GM19239 (cell line): ENCODE data around the gene RIMS1.
"Not testable (repeated sequence)": the region's sequence is repeated elsewhere in the genome, so short reads cannot be mapped to it uniquely, and the experiment has no call there.

ENCODE experiments used
- DNase-seq: peaks from one replicate; pipeline ENCODE4 v3.0.0; 2011; ENCODE audit warnings: low spot score; ENCODE audit not compliant: insufficient read length
- FAIRE-seq: peaks from 2 replicates; lab custom pipeline; 2011; peaks lifted over from hg19 to GRCh38; lab: Jason Lieb, UNC

Gene RIMS1

GRCh38 chr6:72290620-72291019, 404.3 kb downstream of the RIMS1 start:
- no peak for FAIRE-seq
- no peak for DNase-seq

GRCh38 chr6:72296375-72296774, 410.0 kb downstream of the RIMS1 start:
- no peak for FAIRE-seq
- no peak for DNase-seq

GRCh38 chr6:72305971-72306370, 419.6 kb downstream of the RIMS1 start:
- no peak for FAIRE-seq
- no peak for DNase-seq

GRCh38 chr6:72316675-72317380, 430.5 kb downstream of the RIMS1 start:
- DNase-seq (no peak), FAIRE-seq (no peak)

GRCh38 chr6:72321788-72322187, 435.4 kb downstream of the RIMS1 start:
- FAIRE-seq (no peak), DNase-seq (no peak)

GRCh38 chr6:72322771-72323170, 436.4 kb downstream of the RIMS1 start:
- FAIRE-seq: no peak
- no peak for DNase-seq

- no peak for FAIRE-seq
- DNase-seq: no peak
Measured at GRCh38 chr6:72324591-72324990, 438.2 kb downstream of the RIMS1 start.

GRCh38 chr6:72328775-72329174, 442.4 kb downstream of the RIMS1 start:
- DNase-seq: no peak
- no peak for FAIRE-seq

GRCh38 chr6:72335203-72335602, 448.9 kb downstream of the RIMS1 start:
- FAIRE-seq, DNase-seq: not testable (repeated sequence)

- FAIRE-seq: no peak
Measured at GRCh38 chr6:72348926-72349325, 462.6 kb downstream of the RIMS1 start.

GRCh38 chr6:72350296-72350881, 464.0 kb downstream of the RIMS1 start:
- FAIRE-seq: no peak
- DNase-seq: no peak

More at GRCh38 chr6:72348926-72349325, 462.6 kb downstream of the RIMS1 start:
- no peak for DNase-seq

GRCh38 chr6:72363844-72364740, 477.7 kb downstream of the RIMS1 start:
- FAIRE-seq: no peak
- no peak for DNase-seq

GRCh38 chr6:72365773-72366172, 479.4 kb downstream of the RIMS1 start:
- FAIRE-seq: no peak
- DNase-seq: no peak

GRCh38 chr6:72367439-72367838, 481.1 kb downstream of the RIMS1 start:
- DNase-seq (no peak), FAIRE-seq (no peak)

- FAIRE-seq: no peak
Measured at GRCh38 chr6:72371473-72371872, 485.1 kb downstream of the RIMS1 start.

GRCh38 chr6:72374172-72374571, 487.8 kb downstream of the RIMS1 start:
- no peak for FAIRE-seq

More at GRCh38 chr6:72371473-72371872, 485.1 kb downstream of the RIMS1 start:
- no peak for DNase-seq

GRCh38 chr6:72374857-72375256, 488.5 kb downstream of the RIMS1 start:
- DNase-seq (no peak), FAIRE-seq (no peak)

More at GRCh38 chr6:72374172-72374571, 487.8 kb downstream of the RIMS1 start:
- no peak for DNase-seq

GRCh38 chr6:72376736-72377135, 490.4 kb downstream of the RIMS1 start:
- FAIRE-seq: no peak
- DNase-seq: no peak

- no peak for FAIRE-seq
- DNase-seq: no peak
Measured at GRCh38 chr6:72381076-72381475, 494.7 kb downstream of the RIMS1 start.

- FAIRE-seq (peak; percentile 97), DNase-seq (peak; percentile 30)
Measured at GRCh38 chr6:72382602-72383529, 496.5 kb downstream of the RIMS1 start.
